ENCODE measurements around the gene STK40. TPM values are rescaled to one million over a fixed set of nuclear protein-coding genes. Genes with fewer than 3 reads are reported as not detected.

STK40 gene
- total RNA-seq, 1 donor from 2014 or later, result 80.1 TPM

GRCh38 chr1:36386265-36387140 is 779 bp upstream of the STK40 start:
- no peak for TF ChIP-seq CTCF (conservative IDR thresholded peaks at IDR 0.05)
- DNase-seq (ENCODE audit: low read depth, low spot score), result peak; percentile 35
- H3K4me3 Mint-ChIP-seq, result peak overlapping the region; percentile 91
- no peaks in the 10 kb centered on the region for H3K36me3 Mint-ChIP-seq (ENCODE audit: low read depth)
- peaks cover 39% of the 10 kb centered on the region for H3K4me1 Mint-ChIP-seq
- no peaks in the 10 kb centered on the region for H3K27me3 Mint-ChIP-seq (ENCODE audit: low read depth)
- no peaks in the 10 kb centered on the region for H3K9me3 Mint-ChIP-seq
- H3K27ac Mint-ChIP-seq (ENCODE audit: unreplicated experiment), result peak overlapping the region; percentile 99

GRCh38 chr1:36384542-36385409 is 948 bp downstream of the STK40 start:
- H3K4me3 Mint-ChIP-seq, result peak overlapping the region; percentile 91
- H3K27me3 Mint-ChIP-seq (ENCODE audit: low read depth), result no peaks in the 10 kb centered on the region
- no peak overlapping the region for H3K27ac Mint-ChIP-seq (ENCODE audit: unreplicated experiment)
- TF ChIP-seq CTCF (conservative IDR thresholded peaks at IDR 0.05), result no peak
- no peak for DNase-seq (ENCODE audit: low read depth, low spot score)
- H3K9me3 Mint-ChIP-seq, result no peaks in the 10 kb centered on the region
- peaks cover 39% of the 10 kb centered on the region for H3K4me1 Mint-ChIP-seq
- no peaks in the 10 kb centered on the region for H3K36me3 Mint-ChIP-seq (ENCODE audit: low read depth)

GRCh38 chr1:36383240-36383639 is 2.5 kb downstream of the STK40 start:
- no peak for TF ChIP-seq CTCF (conservative IDR thresholded peaks at IDR 0.05)
- no peaks in the 10 kb centered on the region for H3K36me3 Mint-ChIP-seq (ENCODE audit: low read depth)
- H3K4me1 Mint-ChIP-seq, result peaks cover 39% of the 10 kb centered on the region
- no peaks in the 10 kb centered on the region for H3K9me3 Mint-ChIP-seq
- H3K4me3 Mint-ChIP-seq, result peak overlapping the region; percentile 47
- H3K27ac Mint-ChIP-seq (ENCODE audit: unreplicated experiment), result no peak overlapping the region
- DNase-seq (ENCODE audit: low read depth, low spot score), result no peak
- H3K27me3 Mint-ChIP-seq (ENCODE audit: low read depth), result no peaks in the 10 kb centered on the region

GRCh38 chr1:36382669-36383068 is 3.1 kb downstream of the STK40 start:
- H3K4me1 Mint-ChIP-seq, result peaks cover 36% of the 10 kb centered on the region
- DNase-seq (ENCODE audit: low read depth, low spot score), result no peak
- H3K27me3 Mint-ChIP-seq (ENCODE audit: low read depth), result no peaks in the 10 kb centered on the region
- no peaks in the 10 kb centered on the region for H3K36me3 Mint-ChIP-seq (ENCODE audit: low read depth)
- no peaks in the 10 kb centered on the region for H3K9me3 Mint-ChIP-seq
- no peak for TF ChIP-seq CTCF (conservative IDR thresholded peaks at IDR 0.05)
- peak overlapping the region; percentile 5 for H3K27ac Mint-ChIP-seq (ENCODE audit: unreplicated experiment)
- H3K4me3 Mint-ChIP-seq, result peak overlapping the region; percentile 47

GRCh38 chr1:36382231-36382630 is 3.5 kb downstream of the STK40 start:
- Mint-ChIP-seq H3K4me1 (peaks cover 32% of the 10 kb centered on the region), H3K27me3 (ENCODE audit: low read depth) (no peaks in the 10 kb centered on the region), H3K27ac (ENCODE audit: unreplicated experiment) (no peak overlapping the region), H3K4me3 (no peak overlapping the region), H3K36me3 (ENCODE audit: low read depth) (no peaks in the 10 kb centered on the region), H3K9me3 (no peaks in the 10 kb centered on the region)
- DNase-seq (ENCODE audit: low read depth, low spot score), result no peak
- TF ChIP-seq CTCF (conservative IDR thresholded peaks at IDR 0.05), result no peak

All from neural crest cell (in vitro differentiated cells).